Urinary bladder (tissue), 4 donors: ENCODE results near the gene ANKS1A. TPM values are rescaled to one million over a fixed set of nuclear protein-coding genes. Genes with fewer than 3 reads are reported as not detected.

Experiments
- DNase-seq: peaks from one replicate; pipeline ENCODE4 v3.0.0-alpha.2; 2015; ENCODE audit errors: extremely low spot score
- H3K27ac ChIP-seq: one replicate; pipeline ENCODE4 v1.5.1; 2013; ENCODE audit warnings: low read depth, mild to moderate bottlenecking, moderate library complexity
- H3K36me3 ChIP-seq: one replicate; pipeline ENCODE4 v1.6.1; 2013; ENCODE audit warnings: mild to moderate bottlenecking, moderate library complexity; ENCODE audit not compliant: insufficient read depth
- H3K4me1 ChIP-seq: one replicate; pipeline ENCODE4 v1.6.1; 2013; ENCODE audit warnings: mild to moderate bottlenecking, moderate library complexity; ENCODE audit not compliant: insufficient read depth
- H3K4me3 ChIP-seq: one replicate; pipeline ENCODE4 v1.5.1; 2013; ENCODE audit warnings: low read depth, low read length
- WGBS: extraction: QIAGEN DNeasy Blood & Tissue Kit; methylation state at CpG from one replicate; pipeline ENCODE4 v1.1.7; 2013; 5-methylcytosine and 5-hydroxymethylcytosine counted together
- polyA plus RNA-seq: library from polyadenylated mRNA; stranded (reverse); fragments of 200-250 nt; gene quantifications from one replicate; pipeline ENCODE4 v1.2.3, GENCODE V29; 2013
- total RNA-seq: library from RNA; depleted of rRNA; stranded (reverse); fragments of >200 nt; gene quantifications from one replicate; pipeline ENCODE4 v1.2.3, GENCODE V29; 2014
- donor health status: healthy with polysubstance abuse.
- donor health status: healthy.

The ANKS1A gene
- total and polyA plus RNA-seq, 2 donors: 21.9 to 38.0 TPM

GRCh38 chr6:35046862-35047261 lies 157.8 kb downstream of the ANKS1A start:
- Histone ChIP-seq H3K36me3 (no peaks in the 10 kb centered on the region), H3K4me1 (peaks cover 2% of the 10 kb centered on the region), H3K27ac (peak overlapping the region; percentile 23), H3K4me3 (no peak overlapping the region)
- no peak for DNase-seq
- WGBS: 76% methylated on average over 1 of the region's 1 CpG

GRCh38 chr6:35047265-35048011 lies 158.4 kb downstream of the ANKS1A start:
- H3K36me3 ChIP-seq: no peaks in the 10 kb centered on the region
- peaks cover 2% of the 10 kb centered on the region for H3K4me1 ChIP-seq
- peak overlapping the region; percentile 3 for H3K27ac ChIP-seq
- 53% methylated on average over 7 of the region's 7 CpGs for WGBS
- no peak for DNase-seq
- H3K4me3 ChIP-seq: no peak overlapping the region

- peaks cover 2% of the 10 kb centered on the region for H3K4me1 ChIP-seq
- peak overlapping the region; percentile 3 for H3K27ac ChIP-seq
- no peaks in the 10 kb centered on the region for H3K36me3 ChIP-seq
- WGBS: 66% methylated on average over 12 of the region's 12 CpGs
- no peak overlapping the region for H3K4me3 ChIP-seq
- no peak for DNase-seq
Observed at GRCh38 chr6:35048031-35048613, 159.1 kb downstream of the ANKS1A start.

GRCh38 chr6:35048631-35049083 lies 159.6 kb downstream of the ANKS1A start:
- Histone ChIP-seq H3K36me3 (no peaks in the 10 kb centered on the region), H3K27ac (no peak overlapping the region), H3K4me3 (no peak overlapping the region), H3K4me1 (peaks cover 2% of the 10 kb centered on the region)
- WGBS: 45% methylated on average over 11 of the region's 11 CpGs
- no peak for DNase-seq

GRCh38 chr6:35049156-35049735 lies 160.2 kb downstream of the ANKS1A start:
- no peak overlapping the region for H3K4me3 ChIP-seq
- DNase-seq: no peak
- 75% methylated on average over 10 of the region's 10 CpGs for WGBS
- H3K27ac ChIP-seq: peak overlapping the region; percentile 46
- H3K36me3 ChIP-seq: no peaks in the 10 kb centered on the region
- H3K4me1 ChIP-seq: peaks cover 2% of the 10 kb centered on the region

- no peak for DNase-seq
- Histone ChIP-seq H3K27ac (peak overlapping the region; percentile 46), H3K4me1 (no peaks in the 10 kb centered on the region), H3K4me3 (no peak overlapping the region), H3K36me3 (no peaks in the 10 kb centered on the region)
- 27% methylated on average over 10 of the region's 10 CpGs for WGBS
Observed at GRCh38 chr6:35049900-35050756, 161.1 kb downstream of the ANKS1A start.

GRCh38 chr6:35050757-35051330 lies 161.8 kb downstream of the ANKS1A start:
- Histone ChIP-seq H3K27ac (no peak overlapping the region), H3K4me1 (no peaks in the 10 kb centered on the region), H3K4me3 (no peak overlapping the region), H3K36me3 (no peaks in the 10 kb centered on the region)
- no peak for DNase-seq
- WGBS: 89% methylated on average over 10 of the region's 10 CpGs

- no peak for DNase-seq
- Histone ChIP-seq H3K4me3 (no peak overlapping the region), H3K4me1 (no peaks in the 10 kb centered on the region), H3K27ac (no peak overlapping the region), H3K36me3 (no peaks in the 10 kb centered on the region)
- WGBS: 96% methylated on average over 7 of the region's 7 CpGs
Observed at GRCh38 chr6:35051396-35051795, 162.3 kb downstream of the ANKS1A start.

GRCh38 chr6:35051997-35052583 lies 163.0 kb downstream of the ANKS1A start:
- no peaks in the 10 kb centered on the region for H3K36me3 ChIP-seq
- H3K4me1 ChIP-seq: no peaks in the 10 kb centered on the region
- no peak for DNase-seq
- H3K27ac ChIP-seq: no peak overlapping the region
- H3K4me3 ChIP-seq: no peak overlapping the region
- 84% methylated on average over 7 of the region's 7 CpGs for WGBS

- no peak for DNase-seq
- H3K4me3 ChIP-seq: no peak overlapping the region
- no peaks in the 10 kb centered on the region for H3K36me3 ChIP-seq
- no peaks in the 10 kb centered on the region for H3K4me1 ChIP-seq
- 51% methylated on average over 9 of the region's 9 CpGs for WGBS
- H3K27ac ChIP-seq: no peak overlapping the region
Observed at GRCh38 chr6:35052694-35053565, 163.9 kb downstream of the ANKS1A start.

GRCh38 chr6:35053701-35054100 lies 164.6 kb downstream of the ANKS1A start:
- 93% methylated on average over 3 of the region's 3 CpGs for WGBS
- no peaks in the 10 kb centered on the region for H3K4me1 ChIP-seq
- no peak for DNase-seq
- H3K4me3 ChIP-seq: no peak overlapping the region
- H3K27ac ChIP-seq: no peak overlapping the region
- H3K36me3 ChIP-seq: no peaks in the 10 kb centered on the region

GRCh38 chr6:35054106-35054742 lies 165.2 kb downstream of the ANKS1A start:
- Histone ChIP-seq H3K4me1 (no peaks in the 10 kb centered on the region), H3K4me3 (no peak overlapping the region), H3K27ac (no peak overlapping the region), H3K36me3 (no peaks in the 10 kb centered on the region)
- no peak for DNase-seq
- 93% methylated on average over 8 of the region's 8 CpGs for WGBS
